HepG2 (cell line): ENCODE results near the gene CREB3. TPM values are rescaled to one million over a fixed set of nuclear protein-coding genes. Genes with fewer than 3 reads are reported as not detected.
A peak's percentile ranks its signal among the peaks of the same experiment; 100 is the strongest.

Experiments used
- AGO1 ChIP-seq: fragments of 200-400 bp; formaldehyde crosslinking; IDR thresholded peaks from 2 replicates; pipeline ENCODE4 v1.6.1; 2017; ENCODE audit warnings: mild to moderate bottlenecking, low read depth, low read length, moderate library complexity; ENCODE audit not compliant: poor library complexity, severe bottlenecking
- HNF4A ChIP-seq: sonication (generic); formaldehyde crosslinking; IDR thresholded peaks from 2 replicates; pipeline ENCODE4 v1.4.0; 2020; ENCODE audit warnings: missing genetic modification reagents
- MED8 ChIP-seq: sonication (generic); formaldehyde crosslinking; IDR thresholded peaks from 2 replicates; pipeline ENCODE4 v1.8.1; 2023; ENCODE audit warnings: mild to moderate bottlenecking, missing genetic modification reagents; ENCODE audit not compliant: insufficient replicate concordance
- NKX3-1 ChIP-seq: sonication (generic); formaldehyde crosslinking; IDR thresholded peaks from 2 replicates; pipeline ENCODE4 v1.5.0; 2020; ENCODE audit warnings: missing genetic modification reagents
- PAXIP1 ChIP-seq: sonication (generic); formaldehyde crosslinking; conservative IDR thresholded peaks from 2 replicates; pipeline ENCODE4 v1.4.0; 2020; ENCODE audit warnings: mild to moderate bottlenecking, missing genetic modification reagents, moderate library complexity
- PHF5A ChIP-seq: IDR thresholded peaks from one replicate; pipeline ENCODE4 v1.6.1; 2018; ENCODE audit warnings: low read depth, missing genetic modification reagents; ENCODE audit not compliant: unreplicated experiment
- PTBP1 ChIP-seq: fragments of 200-400 bp; formaldehyde crosslinking; IDR thresholded peaks from 2 replicates; pipeline ENCODE4 v1.6.1; 2018; ENCODE audit warnings: low read length, low read depth; ENCODE audit not compliant: poor library complexity, severe bottlenecking
- TBP ChIP-seq: sonication (generic); formaldehyde crosslinking; IDR thresholded peaks from 2 replicates; pipeline ENCODE4 v1.5.0; 2020; ENCODE audit warnings: missing genetic modification reagents
- TIGD3 ChIP-seq: sonication (generic); formaldehyde crosslinking; IDR thresholded peaks from 2 replicates; pipeline ENCODE4 v1.5.1; 2020; ENCODE audit warnings: mild to moderate bottlenecking, missing genetic modification reagents, borderline replicate concordance
- WIZ ChIP-seq: sonication (generic); formaldehyde crosslinking; IDR thresholded peaks from 2 replicates; pipeline ENCODE4 v1.5.1; 2020; ENCODE audit warnings: mild to moderate bottlenecking, missing genetic modification reagents
- ZBED4 ChIP-seq: sonication (generic); formaldehyde crosslinking; IDR thresholded peaks from 2 replicates; pipeline ENCODE4 v1.4.0; 2020; ENCODE audit warnings: missing genetic modification reagents, borderline replicate concordance
- ZNF44 ChIP-seq: sonication (generic); formaldehyde crosslinking; IDR thresholded peaks from 2 replicates; pipeline ENCODE4 v1.5.1; 2020; ENCODE audit warnings: mild to moderate bottlenecking, missing genetic modification reagents
- ZNF7 ChIP-seq: IDR thresholded peaks from 2 replicates; pipeline ENCODE4 v1.6.1; 2016; ENCODE audit warnings: missing biosample characterization, missing genetic modification reagents
- polyA plus RNA-seq, 8 experiments: library from polyadenylated mRNA; depleted of rRNA in 3 of 8; stranded (reverse) in 7 of 8; unstranded in 1 of 8; fragments of >200 nt; fragmentation: Illumina TruSeq in 4 of 8; extraction: Trizol in 4 of 8; gene quantifications; 2 replicates each; pipeline versions ENCODE4 v1.2.1 to v1.2.3, GENCODE V29; 2011 to 2016; ENCODE audit warnings: low read depth in 4 of 8, missing spikeins in 1 of 8, mixed read lengths in 1 of 8; ENCODE audit not compliant: insufficient read depth in 1 of 8
- total RNA-seq, 5 experiments: library from RNA; depleted of rRNA; stranded (reverse); fragments of >200 nt; fragmentation: Illumina TruSeq; extraction: Trizol; gene quantifications; 2 replicates each; pipeline ENCODE4 v1.2.3, GENCODE V29; 2016; ENCODE audit warnings: low read depth in 1 of 5
- TF ChIP-seq, protein P1 (sequence below): sonication (generic); formaldehyde crosslinking; IDR thresholded peaks from 2 replicates; pipeline ENCODE4 v1.5.1; 2020; ENCODE audit warnings: missing genetic modification reagents, mild to moderate bottlenecking, borderline replicate concordance
- TF ChIP-seq, protein P2 (sequence below): sonication (generic); formaldehyde crosslinking; IDR thresholded peaks from 2 replicates; pipeline ENCODE4 v1.4.0; 2020; ENCODE audit warnings: missing genetic modification reagents
- TF ChIP-seq, protein P3 (sequence below): sonication (generic); formaldehyde crosslinking; IDR thresholded peaks from 2 replicates; pipeline ENCODE4 v1.4.0; 2020; ENCODE audit warnings: mild to moderate bottlenecking, missing genetic modification reagents

The CREB3 gene
- total and polyA plus RNA-seq, 2 of the 13 experiments (the other 11 are each of a cell fraction or from before 2014, with no cell fraction given) = 11.1 to 34.2 TPM

- TF ChIP-seq, protein P1, sequence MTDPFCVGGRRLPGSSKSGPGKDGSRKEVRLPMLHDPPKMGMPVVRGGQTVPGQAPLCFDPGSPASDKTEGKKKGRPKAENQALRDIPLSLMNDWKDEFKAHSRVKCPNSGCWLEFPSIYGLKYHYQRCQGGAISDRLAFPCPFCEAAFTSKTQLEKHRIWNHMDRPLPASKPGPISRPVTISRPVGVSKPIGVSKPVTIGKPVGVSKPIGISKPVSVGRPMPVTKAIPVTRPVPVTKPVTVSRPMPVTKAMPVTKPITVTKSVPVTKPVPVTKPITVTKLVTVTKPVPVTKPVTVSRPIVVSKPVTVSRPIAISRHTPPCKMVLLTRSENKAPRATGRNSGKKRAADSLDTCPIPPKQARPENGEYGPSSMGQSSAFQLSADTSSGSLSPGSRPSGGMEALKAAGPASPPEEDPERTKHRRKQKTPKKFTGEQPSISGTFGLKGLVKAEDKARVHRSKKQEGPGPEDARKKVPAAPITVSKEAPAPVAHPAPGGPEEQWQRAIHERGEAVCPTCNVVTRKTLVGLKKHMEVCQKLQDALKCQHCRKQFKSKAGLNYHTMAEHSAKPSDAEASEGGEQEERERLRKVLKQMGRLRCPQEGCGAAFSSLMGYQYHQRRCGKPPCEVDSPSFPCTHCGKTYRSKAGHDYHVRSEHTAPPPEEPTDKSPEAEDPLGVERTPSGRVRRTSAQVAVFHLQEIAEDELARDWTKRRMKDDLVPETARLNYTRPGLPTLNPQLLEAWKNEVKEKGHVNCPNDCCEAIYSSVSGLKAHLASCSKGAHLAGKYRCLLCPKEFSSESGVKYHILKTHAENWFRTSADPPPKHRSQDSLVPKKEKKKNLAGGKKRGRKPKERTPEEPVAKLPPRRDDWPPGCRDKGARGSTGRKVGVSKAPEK (CRISPR knock-in tag) = no peak
- TF ChIP-seq, protein P2, sequence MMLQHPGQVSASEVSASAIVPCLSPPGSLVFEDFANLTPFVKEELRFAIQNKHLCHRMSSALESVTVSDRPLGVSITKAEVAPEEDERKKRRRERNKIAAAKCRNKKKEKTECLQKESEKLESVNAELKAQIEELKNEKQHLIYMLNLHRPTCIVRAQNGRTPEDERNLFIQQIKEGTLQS (CRISPR knock-in tag) = no peak
- TF ChIP-seq PTBP1 = no peak
- 0 out of 2 replicates have a peak, but pooled peaks have one; percentile 1 for TF ChIP-seq PAXIP1 (CRISPR knock-in tag)
- no peak for TF ChIP-seq AGO1
- no peak for TF ChIP-seq MED8 (CRISPR knock-in tag)
- TF ChIP-seq TBP = no peak
- no peak for TF ChIP-seq ZNF7
- TF ChIP-seq, protein P3, sequence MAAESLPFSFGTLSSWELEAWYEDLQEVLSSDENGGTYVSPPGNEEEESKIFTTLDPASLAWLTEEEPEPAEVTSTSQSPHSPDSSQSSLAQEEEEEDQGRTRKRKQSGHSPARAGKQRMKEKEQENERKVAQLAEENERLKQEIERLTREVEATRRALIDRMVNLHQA = no peak
- TF ChIP-seq NKX3-1 (CRISPR knock-in tag) = no peak
- TF ChIP-seq TIGD3 (CRISPR knock-in tag) = no peak
- TF ChIP-seq ZNF44 (CRISPR knock-in tag) = no peak
- peak; percentile 80; the same call in 1 of the 2 replicates for TF ChIP-seq ZBED4
- no peak for TF ChIP-seq WIZ
- no peak; the same call in 1 of the 2 replicates for TF ChIP-seq HNF4A (CRISPR knock-in tag)
- TF ChIP-seq PHF5A (CRISPR knock-in tag) = no peak
These were observed 16.5 kb downstream of the CREB3 start, which contains the start of the genes GBA2 and RGP1 (continued) for GRCh38 chr9:35748858-35749514.
